ENCODE results near the gene SPATC1L. TPM values are rescaled to one million over a fixed set of nuclear protein-coding genes. Genes with fewer than 3 reads are reported as not detected.

The SPATC1L gene
- total RNA-seq, 2 experiments from 2014 or later = 23.2 to 24.2 TPM

DNA sequence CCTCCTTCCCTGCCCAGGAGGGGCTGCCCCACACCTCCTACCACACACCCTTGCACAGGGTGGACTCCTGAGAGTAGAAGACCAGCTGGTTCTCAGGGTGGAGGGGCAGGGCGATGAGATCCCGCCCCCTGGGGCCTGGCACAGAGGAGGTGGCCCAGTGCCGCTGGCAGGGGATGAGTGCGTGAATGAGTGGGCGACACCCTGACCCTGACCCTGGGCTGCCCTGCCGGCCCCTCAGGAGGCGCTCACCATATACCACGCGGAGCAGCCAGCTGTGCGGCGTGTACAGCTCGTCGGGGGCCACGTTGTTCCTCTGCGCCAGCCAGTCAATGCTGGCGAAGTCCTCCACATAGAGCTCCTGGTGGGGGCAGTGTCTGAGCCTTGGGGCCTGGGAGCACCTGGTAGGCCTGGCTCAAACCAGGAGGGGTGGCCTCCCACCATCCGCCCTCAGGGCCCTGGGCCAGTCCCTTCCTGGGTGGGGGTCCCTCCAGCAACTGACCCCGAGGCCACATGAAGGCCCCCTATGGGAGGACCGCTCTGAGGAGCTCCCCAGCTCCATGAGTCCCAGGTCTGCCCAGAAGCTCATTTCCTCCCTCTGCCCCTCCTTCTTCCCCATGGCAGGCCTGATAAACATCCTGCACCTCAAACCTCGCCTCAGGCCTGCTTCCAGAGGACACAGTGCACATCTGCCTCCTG lies 31.3 kb upstream of the SPATC1L start:
- TF ChIP-seq, protein P1, sequence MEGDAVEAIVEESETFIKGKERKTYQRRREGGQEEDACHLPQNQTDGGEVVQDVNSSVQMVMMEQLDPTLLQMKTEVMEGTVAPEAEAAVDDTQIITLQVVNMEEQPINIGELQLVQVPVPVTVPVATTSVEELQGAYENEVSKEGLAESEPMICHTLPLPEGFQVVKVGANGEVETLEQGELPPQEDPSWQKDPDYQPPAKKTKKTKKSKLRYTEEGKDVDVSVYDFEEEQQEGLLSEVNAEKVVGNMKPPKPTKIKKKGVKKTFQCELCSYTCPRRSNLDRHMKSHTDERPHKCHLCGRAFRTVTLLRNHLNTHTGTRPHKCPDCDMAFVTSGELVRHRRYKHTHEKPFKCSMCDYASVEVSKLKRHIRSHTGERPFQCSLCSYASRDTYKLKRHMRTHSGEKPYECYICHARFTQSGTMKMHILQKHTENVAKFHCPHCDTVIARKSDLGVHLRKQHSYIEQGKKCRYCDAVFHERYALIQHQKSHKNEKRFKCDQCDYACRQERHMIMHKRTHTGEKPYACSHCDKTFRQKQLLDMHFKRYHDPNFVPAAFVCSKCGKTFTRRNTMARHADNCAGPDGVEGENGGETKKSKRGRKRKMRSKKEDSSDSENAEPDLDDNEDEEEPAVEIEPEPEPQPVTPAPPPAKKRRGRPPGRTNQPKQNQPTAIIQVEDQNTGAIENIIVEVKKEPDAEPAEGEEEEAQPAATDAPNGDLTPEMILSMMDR (IDR thresholded peaks at IDR 0.05) = no peak
- H3K27ac Mint-ChIP-seq = no peak overlapping the region
- H3K4me3 Mint-ChIP-seq = no peak overlapping the region
- no peaks in the 10 kb centered on the region for H3K9me3 Mint-ChIP-seq
- DNase-seq (no peak), ATAC-seq (no peak)
- no peaks in the 10 kb centered on the region for H3K4me1 Mint-ChIP-seq (ENCODE audit: low read depth)
- intact Hi-C loops (cut with micrococcal nuclease) = no loop called here
- no peaks in the 10 kb centered on the region for H3K36me3 Mint-ChIP-seq (ENCODE audit: low read depth)
- POLR2A ChIA-PET = interaction anchor here (1.0 kb wide), 1 partner anchor 12 kb away, joined by 3 read pairs; no protein-coding TSS in a partner anchor
- CTCF ChIA-PET = interaction anchor here (0.7 to 1.8 kb wide), 2 partner anchors 62 to 242 kb away, joined by 3 to 4 read pairs; no protein-coding TSS in a partner anchor
- H3K27me3 Mint-ChIP-seq = no peaks in the 10 kb centered on the region

DNA sequence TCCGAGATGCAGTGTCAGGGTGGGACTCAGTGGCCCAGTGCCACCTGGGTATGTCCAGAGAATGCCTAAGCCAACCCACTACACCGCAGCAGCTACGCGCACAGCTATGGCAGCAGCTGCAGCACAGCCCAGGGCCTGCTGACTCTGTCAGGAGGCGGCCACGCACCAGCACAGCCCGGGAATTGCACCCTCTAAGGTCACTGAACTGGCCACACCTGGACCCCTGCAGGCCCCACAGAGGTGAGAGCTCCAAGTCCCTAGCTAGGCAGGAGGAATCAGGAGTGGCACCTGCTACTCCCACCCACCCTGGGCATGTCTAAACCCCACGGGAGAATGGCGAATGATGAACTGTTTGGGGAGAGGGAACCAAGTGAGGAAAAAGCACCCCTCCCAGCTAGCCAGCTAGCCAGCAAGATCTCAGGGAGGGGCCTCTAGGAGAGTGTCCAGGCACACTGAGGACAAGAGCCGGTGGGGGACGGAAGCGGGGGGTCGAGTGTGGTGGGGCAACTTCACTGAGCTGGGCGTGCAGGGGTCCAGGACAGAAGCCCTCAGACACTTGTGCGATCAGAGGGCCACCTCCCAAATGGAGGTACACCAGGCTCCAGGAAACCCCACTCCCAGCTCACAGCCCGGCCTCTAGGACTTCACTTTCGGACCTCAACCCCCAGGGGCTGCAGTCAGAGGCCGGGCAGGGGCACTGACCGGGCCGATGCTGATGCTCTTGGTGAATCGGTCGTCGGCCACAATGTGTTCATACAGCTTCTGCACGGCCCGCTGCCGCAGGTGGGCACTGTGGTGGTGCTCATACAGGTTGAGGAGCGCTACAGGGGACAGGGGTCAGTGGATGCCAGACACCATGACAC lies 30.4 kb upstream of the SPATC1L start:
- POLR2A ChIA-PET = interaction anchor here (1.0 kb wide), 1 partner anchor 11 kb away, joined by 3 read pairs; no protein-coding TSS in a partner anchor
- H3K27me3 Mint-ChIP-seq = no peaks in the 10 kb centered on the region
- no peaks in the 10 kb centered on the region for H3K36me3 Mint-ChIP-seq (ENCODE audit: low read depth)
- DNase-seq (no peak), ATAC-seq (no peak)
- H3K4me3 Mint-ChIP-seq = no peak overlapping the region
- intact Hi-C loops (cut with micrococcal nuclease) = no loop called here
- no peaks in the 10 kb centered on the region for H3K4me1 Mint-ChIP-seq (ENCODE audit: low read depth)
- CTCF ChIA-PET = interaction anchor here (0.8 to 1.8 kb wide), 2 partner anchors 10 to 61 kb away, joined by 3 to 4 read pairs; no protein-coding TSS in a partner anchor
- H3K9me3 Mint-ChIP-seq = no peaks in the 10 kb centered on the region
- TF ChIP-seq, protein P1 (IDR thresholded peaks at IDR 0.05) = no peak
- H3K27ac Mint-ChIP-seq = no peak overlapping the region

DNA sequence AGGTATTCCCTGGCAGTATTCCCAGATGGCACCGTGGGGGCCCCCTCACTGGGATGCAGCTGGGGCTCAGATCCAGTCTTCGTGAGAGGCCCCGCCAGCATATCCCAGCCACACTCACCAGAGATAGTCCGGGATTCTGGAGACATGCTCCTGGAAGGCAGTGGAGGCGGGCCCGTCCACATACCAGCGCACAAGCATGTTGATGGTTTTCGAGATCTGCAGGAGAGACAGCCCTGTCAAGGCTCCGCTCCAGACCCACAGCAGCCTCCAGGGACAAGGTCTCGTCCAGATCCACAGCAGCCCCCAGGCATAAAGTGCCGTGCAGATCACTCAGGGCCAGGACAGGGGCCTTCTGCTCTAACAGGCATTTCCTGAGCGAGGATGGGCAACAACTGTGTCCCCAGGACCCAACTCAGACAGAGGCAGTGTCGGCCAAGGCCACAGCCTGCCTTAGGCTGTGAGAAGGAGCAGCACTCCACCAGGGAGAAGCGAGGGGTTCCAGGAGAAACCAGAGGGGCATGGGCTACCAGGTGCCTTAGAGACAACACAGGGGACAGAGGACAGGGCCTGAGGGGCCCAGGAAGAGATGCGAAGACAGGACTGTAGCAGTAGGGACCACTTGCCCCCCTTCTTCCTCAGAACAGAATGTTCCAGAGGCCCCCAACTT lies 29.5 kb upstream of the SPATC1L start:
- ATAC-seq = no peak
- CTCF ChIA-PET = no interaction called here
- intact Hi-C loops (cut with micrococcal nuclease) = no loop called here
- POLR2A ChIA-PET = interaction anchor here (1.0 kb wide), 1 partner anchor 22 kb away, joined by 3 read pairs; no protein-coding TSS in a partner anchor
- no peak for DNase-seq
- TF ChIP-seq, protein P1 (IDR thresholded peaks at IDR 0.05) = no peak
- H3K27ac Mint-ChIP-seq = no peak overlapping the region
- H3K4me3 Mint-ChIP-seq = no peak overlapping the region
- H3K27me3 Mint-ChIP-seq = no peaks in the 10 kb centered on the region
- H3K9me3 Mint-ChIP-seq = no peaks in the 10 kb centered on the region
- no peaks in the 10 kb centered on the region for H3K36me3 Mint-ChIP-seq (ENCODE audit: low read depth)
- no peaks in the 10 kb centered on the region for H3K4me1 Mint-ChIP-seq (ENCODE audit: low read depth)

GRCh38 chr21:46212721-46213484 lies 28.6 kb upstream of the SPATC1L start:
- CTCF ChIA-PET = no interaction called here
- H3K4me3 Mint-ChIP-seq = no peak overlapping the region
- no peaks in the 10 kb centered on the region for H3K27me3 Mint-ChIP-seq
- POLR2A ChIA-PET = interaction anchor here (1.0 kb wide), 1 partner anchor 22 kb away, joined by 3 read pairs; no protein-coding TSS in a partner anchor
- intact Hi-C loops (cut with micrococcal nuclease) = no loop called here
- no peaks in the 10 kb centered on the region for H3K36me3 Mint-ChIP-seq (ENCODE audit: low read depth)
- TF ChIP-seq, protein P1 (IDR thresholded peaks at IDR 0.05) = no peak
- no peaks in the 10 kb centered on the region for H3K9me3 Mint-ChIP-seq
- H3K4me1 Mint-ChIP-seq (ENCODE audit: low read depth) = no peaks in the 10 kb centered on the region
- H3K27ac Mint-ChIP-seq = no peak overlapping the region
- DNase-seq (no peak), ATAC-seq (no peak)

Measured in activated CD8-positive, alpha-beta T cell treated with anti-CD3 and anti-CD28 coated beads for 36 hours (primary cell).